H9 (cell line): ENCODE data around the gene CASK. TPM values are rescaled to one million over a fixed set of nuclear protein-coding genes. Genes with fewer than 3 reads are reported as not detected.

ENCODE experiments used
- DNase-seq: peaks from one replicate; pipeline ENCODE4 v3.0.0-alpha.2; 2017
- H2AFZ ChIP-seq: one replicate; pipeline ENCODE4 v1.6.1; 2013; ENCODE audit warnings: mild to moderate bottlenecking, low read length, control low read depth, moderate library complexity
- H2AK5ac ChIP-seq: 2 replicates; pipeline ENCODE4 v1.6.1; 2013; ENCODE audit warnings: low read length, control low read depth, mixed read lengths; ENCODE audit not compliant: insufficient read length
- H2BK120ac ChIP-seq: one replicate; pipeline ENCODE4 v1.6.1; 2013; ENCODE audit warnings: low read depth, mild to moderate bottlenecking, low read length, control low read depth, inconsistent platforms; ENCODE audit not compliant: poor library complexity, severe bottlenecking
- H2BK12ac ChIP-seq: 2 replicates; pipeline ENCODE4 v1.6.1; 2013; ENCODE audit warnings: low read length, control low read depth, mixed read lengths, low read depth; ENCODE audit not compliant: insufficient read length
- H2BK15ac ChIP-seq: 2 replicates; pipeline ENCODE4 v1.6.1; 2013; ENCODE audit warnings: low read depth, low read length, control low read depth
- H2BK20ac ChIP-seq: one replicate; pipeline ENCODE4 v1.6.1; 2013; ENCODE audit warnings: low read depth, mild to moderate bottlenecking, low read length, control low read depth, inconsistent platforms; ENCODE audit not compliant: poor library complexity, severe bottlenecking
- H2BK5ac ChIP-seq: 2 replicates; pipeline ENCODE4 v1.6.1; 2013; ENCODE audit warnings: low read length, control low read depth, mixed read lengths; ENCODE audit not compliant: insufficient read length
- H3K14ac ChIP-seq: 2 replicates; pipeline ENCODE4 v1.6.1; 2013; ENCODE audit warnings: low read length, control low read depth; ENCODE audit not compliant: insufficient read depth
- H3K18ac ChIP-seq: 2 replicates; pipeline ENCODE4 v1.6.1; 2013; ENCODE audit warnings: low read depth, mild to moderate bottlenecking, mixed read lengths, low read length, control low read depth; ENCODE audit not compliant: insufficient read length
- H3K23ac ChIP-seq: 2 replicates; pipeline ENCODE4 v1.6.1; 2013; ENCODE audit warnings: low read length, control low read depth, mixed read lengths, low read depth; ENCODE audit not compliant: insufficient read length
- H3K23me2 ChIP-seq: 2 replicates; pipeline ENCODE4 v1.6.1; 2013; ENCODE audit warnings: low read depth, mild to moderate bottlenecking, mixed read lengths, low read length, control low read depth; ENCODE audit not compliant: insufficient read length, poor library complexity, severe bottlenecking
- H3K27ac ChIP-seq: 2 replicates; pipeline ENCODE4 v1.5.1; 2013; ENCODE audit warnings: low read length, control low read depth, mixed read lengths, low read depth; ENCODE audit not compliant: insufficient read length
- H3K27me3 ChIP-seq: 2 replicates; pipeline ENCODE4 v1.6.1; 2013; ENCODE audit warnings: low read length, control low read depth, inconsistent platforms; ENCODE audit not compliant: insufficient read depth
- H3K4ac ChIP-seq: 2 replicates; pipeline ENCODE4 v1.6.1; 2013; ENCODE audit warnings: low read depth, mild to moderate bottlenecking, control low read depth, inconsistent platforms, low read length, moderate library complexity
- H3K4me1 ChIP-seq: 2 replicates; pipeline ENCODE4 v1.6.1; 2013; ENCODE audit warnings: low read length, control low read depth, inconsistent platforms; ENCODE audit not compliant: insufficient read depth
- H3K4me2 ChIP-seq: 2 replicates; pipeline ENCODE4 v1.6.1; 2013; ENCODE audit warnings: low read length, control low read depth, mixed read lengths; ENCODE audit not compliant: insufficient read length, insufficient read depth
- H3K56ac ChIP-seq: 2 replicates; pipeline ENCODE4 v1.6.1; 2013; ENCODE audit warnings: low read depth, mild to moderate bottlenecking, mixed read lengths, low read length, control low read depth; ENCODE audit not compliant: insufficient read length
- H3K79me1 ChIP-seq: 2 replicates; pipeline ENCODE4 v1.6.1; 2013; ENCODE audit warnings: low read depth, mild to moderate bottlenecking, moderate library complexity, low read length, control low read depth, inconsistent platforms; ENCODE audit not compliant: insufficient read depth, poor library complexity, severe bottlenecking
- H3K79me2 ChIP-seq: 2 replicates; pipeline ENCODE4 v1.6.1; 2013; ENCODE audit warnings: low read length, control low read depth, inconsistent platforms; ENCODE audit not compliant: insufficient read depth
- H3K9ac ChIP-seq: 2 replicates; pipeline ENCODE4 v1.6.1; 2013; ENCODE audit warnings: low read length, control low read depth, mixed read lengths; ENCODE audit not compliant: insufficient read length; ENCODE audit errors: extremely low read depth
- H3K9me3 ChIP-seq: one replicate; pipeline ENCODE4 v1.6.1; 2013; ENCODE audit warnings: low read depth, low read length, inconsistent platforms; ENCODE audit not compliant: control insufficient read depth
- H3T11ph ChIP-seq: one replicate; pipeline ENCODE4 v1.6.1; 2013; ENCODE audit warnings: mild to moderate bottlenecking, low read length, control low read depth, inconsistent platforms
- H4K20me1 ChIP-seq: one replicate; pipeline ENCODE4 v1.6.1; 2013; ENCODE audit not compliant: control insufficient read depth, insufficient read length, insufficient read depth
- H4K5ac ChIP-seq: 2 replicates; pipeline ENCODE4 v1.6.1; 2013; ENCODE audit warnings: low read depth, mild to moderate bottlenecking, mixed read lengths, low read length, control low read depth; ENCODE audit not compliant: insufficient read length
- H4K8ac ChIP-seq: replicated peaks from 2 replicates; pipeline ENCODE4 v1.6.1; 2013; ENCODE audit warnings: low read length, control low read depth, mixed read lengths, low read depth; ENCODE audit not compliant: insufficient read length
- H4K91ac ChIP-seq: 2 replicates; pipeline ENCODE4 v1.6.1; 2013; ENCODE audit warnings: low read depth, mild to moderate bottlenecking, moderate library complexity, mixed read lengths, low read length, control low read depth; ENCODE audit not compliant: insufficient read length
- H3K27ac Mint-ChIP-seq, 3 experiments: 2 replicates in 2 of 3; 3 replicates in 1 of 3; pipeline ENCODE4 v1.8.0; 2020 to 2021; ENCODE audit warnings: mixed read lengths in 3 of 3, mild to moderate bottlenecking in 1 of 3, moderate library complexity in 1 of 3
- H3K27me3 Mint-ChIP-seq: 2 replicates; pipeline ENCODE4 v1.8.0; 2021; ENCODE audit warnings: low read depth, mild to moderate bottlenecking, moderate library complexity, mixed read lengths
- H3K36me3 Mint-ChIP-seq, 3 experiments: 2 replicates in 2 of 3; 3 replicates in 1 of 3; pipeline ENCODE4 v1.8.0; 2020 to 2021; ENCODE audit warnings: low read depth in 3 of 3, mixed read lengths in 3 of 3; ENCODE audit not compliant: insufficient read depth in 1 of 3
- H3K4me1 Mint-ChIP-seq, 2 experiments: 2 replicates each; pipeline ENCODE4 v1.8.0; 2020; ENCODE audit warnings: mixed read lengths in 2 of 2
- H3K4me3 Mint-ChIP-seq, 2 experiments: 2 replicates in 1 of 2; 3 replicates in 1 of 2; pipeline ENCODE4 v1.8.0; 2020 to 2021; ENCODE audit warnings: mild to moderate bottlenecking in 2 of 2, mixed read lengths in 2 of 2, moderate library complexity in 1 of 2
- H3K9me3 Mint-ChIP-seq, 2 experiments: 2 replicates in 1 of 2; 3 replicates in 1 of 2; pipeline ENCODE4 v1.8.0; 2020; ENCODE audit warnings: mild to moderate bottlenecking in 2 of 2, mixed read lengths in 2 of 2, moderate library complexity in 1 of 2
- WGBS: extraction: QIAGEN DNeasy Blood & Tissue Kit; methylation state at CpG from one replicate; pipeline ENCODE4 v1.1.7; 2013; ENCODE audit warnings: missing lambda C conversion rate, low lambda C conversion rate, mixed read lengths; ENCODE audit not compliant: insufficient read length; ENCODE audit errors: extremely low coverage; 5-methylcytosine and 5-hydroxymethylcytosine counted together
- total RNA-seq: library from RNA; stranded (reverse); gene quantifications from 2 replicates; pipeline ENCODE4 v1.2.1, GENCODE V29; 2021
- TF ChIP-seq, protein P1 (sequence below): fragments of 200-600 bp; sonication (generic); conservative IDR thresholded peaks from 3 replicates; pipeline ENCODE4 v1.8.0; 2021; ENCODE audit warnings: antibody characterized with exemption, mild to moderate bottlenecking

Gene CASK
- total RNA-seq, 1 experiment from 2014 or later: 44.1 TPM

DNA sequence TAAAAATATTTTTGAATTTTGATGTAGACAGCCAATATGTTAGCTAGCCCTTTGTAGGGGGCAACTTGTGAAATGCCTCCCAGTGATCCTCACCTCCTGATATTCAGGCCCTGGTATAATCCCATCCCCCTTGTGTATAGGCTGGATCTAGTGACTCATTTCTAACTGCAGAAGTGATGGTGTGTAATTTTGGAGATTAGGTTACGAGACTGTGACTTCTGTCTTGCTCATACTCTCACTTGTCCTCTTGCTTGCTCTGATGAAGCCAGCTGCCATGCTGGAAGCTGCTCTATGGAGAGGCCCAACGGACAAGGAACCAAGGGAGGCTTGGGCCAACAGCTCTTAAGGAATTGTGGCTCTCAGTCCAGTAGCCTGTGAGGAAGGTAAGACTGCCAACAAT lies 137.7 kb downstream of the CASK start:
- Histone ChIP-seq H2BK5ac (no peak overlapping the region), H3K4me2 (no peak overlapping the region), H3K79me2 (no peaks in the 10 kb centered on the region), H3K79me1 (no peaks in the 10 kb centered on the region), H3K9me3 (no peaks in the 10 kb centered on the region), H4K8ac (no peak overlapping the region), H3K56ac (no peak overlapping the region), H2BK120ac (no peak overlapping the region), H2BK15ac (no peak overlapping the region), H2AK5ac (no peak overlapping the region), H2BK12ac (no peak overlapping the region), H3K27me3 (no peaks in the 10 kb centered on the region), H3K4me1 (no peaks in the 10 kb centered on the region), H4K5ac (no peak overlapping the region), H2AFZ (no peak overlapping the region), H4K91ac (no peak overlapping the region), H3T11ph (no peak overlapping the region), H3K27ac (no peak overlapping the region), H3K9ac (no peak overlapping the region), H2BK20ac (no peak overlapping the region), H3K23me2 (no peaks in the 10 kb centered on the region), H3K23ac (no peak overlapping the region), H3K14ac (no peak overlapping the region), H3K18ac (no peak overlapping the region), H3K4ac (no peak overlapping the region), H4K20me1 (no peaks in the 10 kb centered on the region)
- Mint-ChIP-seq H3K9me3 (peaks cover 35 to 36% of the 10 kb centered on the region in 2 experiments), H3K27ac (no peak overlapping the region), H3K4me3 (no peak overlapping the region), H3K4me1 (no peaks in the 10 kb centered on the region), H3K36me3 (peaks cover 5 to 17% (median 15%) of the 10 kb centered on the region in 3 experiments; a peak in 5 of 7 replicates), H3K27me3 (no peaks in the 10 kb centered on the region; the same call in 1 of the 2 replicates)
- DNase-seq: no peak
- WGBS: no CpG with 5 or more reads among the region's 2 CpGs
- TF ChIP-seq, protein P1, sequence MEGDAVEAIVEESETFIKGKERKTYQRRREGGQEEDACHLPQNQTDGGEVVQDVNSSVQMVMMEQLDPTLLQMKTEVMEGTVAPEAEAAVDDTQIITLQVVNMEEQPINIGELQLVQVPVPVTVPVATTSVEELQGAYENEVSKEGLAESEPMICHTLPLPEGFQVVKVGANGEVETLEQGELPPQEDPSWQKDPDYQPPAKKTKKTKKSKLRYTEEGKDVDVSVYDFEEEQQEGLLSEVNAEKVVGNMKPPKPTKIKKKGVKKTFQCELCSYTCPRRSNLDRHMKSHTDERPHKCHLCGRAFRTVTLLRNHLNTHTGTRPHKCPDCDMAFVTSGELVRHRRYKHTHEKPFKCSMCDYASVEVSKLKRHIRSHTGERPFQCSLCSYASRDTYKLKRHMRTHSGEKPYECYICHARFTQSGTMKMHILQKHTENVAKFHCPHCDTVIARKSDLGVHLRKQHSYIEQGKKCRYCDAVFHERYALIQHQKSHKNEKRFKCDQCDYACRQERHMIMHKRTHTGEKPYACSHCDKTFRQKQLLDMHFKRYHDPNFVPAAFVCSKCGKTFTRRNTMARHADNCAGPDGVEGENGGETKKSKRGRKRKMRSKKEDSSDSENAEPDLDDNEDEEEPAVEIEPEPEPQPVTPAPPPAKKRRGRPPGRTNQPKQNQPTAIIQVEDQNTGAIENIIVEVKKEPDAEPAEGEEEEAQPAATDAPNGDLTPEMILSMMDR: no peak
